Muscle layer of colon (tissue), 2 donors: Measurements from ENCODE around the gene RAET1E.
"Not testable (repeated sequence)": the region's sequence is repeated elsewhere in the genome, so short reads cannot be mapped to it uniquely, and the experiment has no call there.

Experiments
- H3K27ac ChIP-seq: one replicate; pipeline ENCODE4 v1.7.0; 2013; ENCODE audit warnings: low read depth, mild to moderate bottlenecking, low read length, moderate library complexity
- H3K27me3 ChIP-seq, 2 donors: one replicate each; pipeline ENCODE4 v1.7.0; 2013; ENCODE audit warnings: low read length in 2 of 2, mild to moderate bottlenecking in 2 of 2; ENCODE audit not compliant: insufficient read depth in 2 of 2, control insufficient read depth in 1 of 2
- H3K36me3 ChIP-seq: one replicate; pipeline ENCODE4 v1.7.0; 2013; ENCODE audit warnings: mild to moderate bottlenecking, low read length; ENCODE audit not compliant: insufficient read depth
- H3K4me1 ChIP-seq: one replicate; pipeline ENCODE4 v1.7.0; 2013; ENCODE audit warnings: mild to moderate bottlenecking, low read length; ENCODE audit not compliant: insufficient read depth
- H3K4me3 ChIP-seq, 2 donors: one replicate each; pipeline ENCODE4 v1.7.0; 2013; ENCODE audit warnings: low read length in 2 of 2, low read depth in 1 of 2, mild to moderate bottlenecking in 1 of 2, moderate library complexity in 1 of 2
- H3K9ac ChIP-seq: one replicate; pipeline ENCODE4 v1.7.0; 2013; ENCODE audit warnings: low read length
- H3K9me3 ChIP-seq: one replicate; pipeline ENCODE4 v1.7.0; 2013; ENCODE audit warnings: mild to moderate bottlenecking, low read length
- donor health status: abdominal sarcoma.
- donor health status: Adenocarcinoma of cecum.

RAET1E gene

DNA sequence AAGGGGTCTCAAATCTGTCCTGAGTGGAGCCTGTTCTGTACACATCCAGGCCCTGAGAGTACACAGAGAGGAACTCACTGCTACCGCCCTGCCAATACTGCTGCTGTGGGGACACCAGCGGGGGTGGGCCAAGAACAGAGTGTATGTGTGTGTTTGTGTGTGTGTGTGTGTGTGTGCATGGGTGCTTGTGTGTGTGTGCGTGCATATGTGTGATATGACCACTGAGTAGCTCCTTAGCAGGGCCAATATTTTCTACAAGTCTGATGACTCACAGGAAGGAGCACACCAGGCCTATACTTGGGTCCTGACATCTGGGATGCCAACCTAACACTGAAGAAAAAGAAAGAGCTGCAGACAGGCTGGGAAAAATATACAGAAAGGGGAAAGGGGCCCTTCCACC lies 1.4 kb downstream of the RAET1E start:
- Histone ChIP-seq H3K9ac (no peak overlapping the region), H3K27ac (no peak overlapping the region), H3K9me3 (no peaks in the 10 kb centered on the region), H3K36me3 (no peaks in the 10 kb centered on the region), H3K4me1 (peaks cover 24% of the 10 kb centered on the region), H3K4me3 (peak overlapping the region in 1 of 2 donors; percentile 22), H3K27me3 (no peaks in the 10 kb centered on the region)

DNA sequence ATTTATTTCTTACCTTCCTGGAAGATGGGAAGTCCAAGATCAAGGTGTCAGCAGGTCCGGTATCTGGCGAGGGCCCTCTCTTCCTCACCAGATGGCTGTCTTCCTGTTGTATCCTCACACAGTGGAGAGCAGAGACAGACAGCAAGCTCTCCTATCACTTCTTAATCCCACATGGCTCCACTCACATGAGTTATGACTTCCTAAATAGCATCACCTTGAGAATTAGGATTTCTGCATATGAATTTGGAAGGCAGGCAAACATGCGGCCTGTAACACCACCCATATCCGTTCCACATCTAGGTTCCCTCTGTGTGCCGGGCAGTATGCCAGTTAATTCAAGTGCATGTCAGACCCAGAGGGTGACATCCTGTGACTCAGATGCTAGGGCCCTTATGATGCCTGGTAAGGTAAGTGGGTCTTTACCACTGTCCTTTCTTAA lies 2.1 kb downstream of the RAET1E start:
- no peaks in the 10 kb centered on the region for H3K36me3 ChIP-seq
- no peak overlapping the region for H3K9ac ChIP-seq
- peaks cover 24% of the 10 kb centered on the region for H3K4me1 ChIP-seq
- H3K9me3 ChIP-seq = no peaks in the 10 kb centered on the region
- H3K4me3 ChIP-seq = no peak overlapping the region
- H3K27ac ChIP-seq = no peak overlapping the region
- H3K27me3 ChIP-seq = no peaks in the 10 kb centered on the region

DNA sequence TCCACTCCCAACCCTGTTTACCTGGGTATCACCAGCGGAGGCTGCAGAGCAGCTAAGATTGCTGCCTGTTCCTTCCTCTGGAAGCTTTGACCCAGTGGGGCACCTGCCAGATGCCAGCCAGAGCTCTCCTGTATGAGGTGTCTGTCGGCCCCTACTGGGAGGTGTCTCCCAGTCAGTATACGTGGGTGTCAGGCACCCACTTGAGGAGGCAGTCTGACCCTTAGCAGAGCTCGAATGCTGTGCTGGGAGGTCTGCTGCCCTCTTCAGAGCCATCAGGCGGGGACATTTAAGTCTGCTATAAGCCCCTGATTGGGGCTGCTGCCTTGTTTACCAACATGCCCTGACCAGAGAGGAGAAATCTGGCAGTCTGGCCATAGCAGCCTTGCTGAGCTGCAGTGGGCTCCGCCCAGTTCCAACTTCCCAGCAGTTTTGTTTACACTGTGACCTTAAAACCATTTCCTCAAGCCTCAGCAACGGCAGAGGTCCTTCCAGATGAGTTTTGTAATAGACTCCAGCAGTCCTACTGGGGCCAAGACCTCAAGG lies 2.8 kb downstream of the RAET1E start:
- H3K27me3 ChIP-seq = no peaks in the 10 kb centered on the region
- H3K9ac ChIP-seq = no peak overlapping the region
- peaks cover 24% of the 10 kb centered on the region for H3K4me1 ChIP-seq
- no peak overlapping the region for H3K4me3 ChIP-seq
- no peaks in the 10 kb centered on the region for H3K36me3 ChIP-seq
- no peak overlapping the region for H3K27ac ChIP-seq
- H3K9me3 ChIP-seq = no peaks in the 10 kb centered on the region

DNA sequence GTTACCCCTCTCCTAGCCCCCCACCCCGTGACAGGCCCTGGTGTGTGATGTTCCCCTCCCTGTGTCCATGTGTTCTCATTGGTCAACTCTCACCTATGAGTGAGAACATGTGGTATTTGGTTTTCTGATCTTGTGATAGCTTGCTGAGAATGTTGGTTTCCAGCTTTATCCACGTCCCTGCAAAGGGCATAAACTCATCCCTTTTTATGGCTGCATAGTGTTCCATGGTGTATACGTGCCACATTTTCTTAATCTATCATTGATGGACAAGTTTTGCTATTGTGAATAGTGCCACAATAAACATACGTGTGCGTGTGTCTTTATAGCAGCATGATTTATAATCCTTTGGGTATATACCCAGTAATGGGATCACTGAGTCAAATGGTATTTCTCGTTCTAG lies 6.0 kb downstream of the RAET1E start:
- not testable (repeated sequence) for H3K27me3 ChIP-seq, H3K36me3 ChIP-seq, H3K9ac ChIP-seq, H3K9me3 ChIP-seq, H3K27ac ChIP-seq, H3K4me3 ChIP-seq
- H3K4me1 ChIP-seq = peaks cover 21% of the 10 kb centered on the region

DNA sequence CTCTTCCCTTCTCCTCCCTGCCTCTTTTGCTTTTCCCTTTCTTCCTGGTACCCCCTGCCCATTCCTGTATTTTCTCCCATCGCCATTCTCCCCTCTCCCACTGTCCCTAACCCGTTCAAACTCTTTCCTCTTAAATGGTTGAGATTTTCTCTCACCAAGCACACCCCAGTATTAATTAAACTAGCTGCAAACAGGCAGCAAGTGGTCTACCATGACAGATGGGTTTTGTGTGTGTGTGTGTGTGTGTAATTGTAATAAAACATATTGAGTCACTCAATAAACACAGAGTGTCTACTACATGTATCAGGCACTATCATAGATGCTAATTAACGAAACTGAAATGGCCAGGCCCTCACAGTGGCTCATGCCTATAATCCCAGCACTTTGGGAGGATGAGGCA lies 6.7 kb downstream of the RAET1E start:
- H3K9me3 ChIP-seq = no peaks in the 10 kb centered on the region

DNA sequence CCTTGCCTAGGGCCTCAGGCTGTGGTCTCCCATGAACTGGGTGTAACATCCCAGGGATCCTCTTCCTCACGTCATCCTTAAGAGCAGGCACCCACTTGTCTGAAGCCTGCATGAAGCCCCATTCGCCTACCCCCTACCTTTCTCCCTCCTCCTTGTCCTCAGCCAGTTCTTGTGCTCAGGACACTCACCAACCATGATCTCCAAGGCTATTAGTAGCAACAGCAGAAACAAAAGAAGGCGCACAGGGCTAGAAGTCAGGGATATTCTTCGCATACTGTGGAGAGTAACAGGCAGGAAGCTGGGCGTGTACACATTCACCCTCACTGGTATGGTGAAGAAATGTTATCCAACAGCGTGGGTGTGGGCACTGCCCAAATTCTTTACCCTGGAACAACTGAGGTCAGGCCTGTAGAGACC lies 7.3 kb downstream of the RAET1E start:
- no peaks in the 10 kb centered on the region for H3K27me3 ChIP-seq
- peaks cover 9% of the 10 kb centered on the region for H3K4me1 ChIP-seq
- no peak overlapping the region for H3K9ac ChIP-seq
- no peak overlapping the region for H3K4me3 ChIP-seq
- no peak overlapping the region for H3K27ac ChIP-seq
- no peaks in the 10 kb centered on the region for H3K36me3 ChIP-seq
- H3K9me3 ChIP-seq = no peaks in the 10 kb centered on the region

More for the DNA sequence above, 6.7 kb downstream of the RAET1E start:
- Histone ChIP-seq H3K27ac (no peak overlapping the region), H3K9ac (no peak overlapping the region), H3K36me3 (no peaks in the 10 kb centered on the region), H3K27me3 (no peaks in the 10 kb centered on the region), H3K4me1 (peaks cover 15% of the 10 kb centered on the region), H3K4me3 (no peak overlapping the region)

DNA sequence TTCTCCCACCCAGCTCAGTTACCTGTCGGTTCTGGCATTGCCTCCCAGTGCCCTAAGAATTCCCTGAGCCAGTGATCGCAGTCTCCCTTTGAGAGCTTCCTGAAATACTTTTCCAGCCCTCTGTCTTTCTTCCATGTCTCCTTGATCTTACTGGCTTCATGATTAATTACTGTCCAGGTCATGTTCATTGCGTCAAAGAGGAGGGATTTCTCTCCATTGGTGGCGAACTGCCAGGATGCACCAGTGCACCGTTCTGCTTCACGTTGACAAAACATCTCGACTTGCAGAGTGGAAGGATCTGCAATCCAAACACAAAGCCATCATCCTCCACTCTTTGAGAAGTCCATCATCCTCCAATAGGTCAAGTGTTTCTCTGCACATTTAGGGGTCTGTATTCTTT lies 8.6 kb downstream of the RAET1E start:
- H3K9ac ChIP-seq = no peak overlapping the region
- no peak overlapping the region for H3K27ac ChIP-seq
- no peaks in the 10 kb centered on the region for H3K4me1 ChIP-seq
- no peaks in the 10 kb centered on the region for H3K9me3 ChIP-seq
- no peak overlapping the region for H3K4me3 ChIP-seq
- H3K27me3 ChIP-seq = no peaks in the 10 kb centered on the region
- H3K36me3 ChIP-seq = no peaks in the 10 kb centered on the region

DNA sequence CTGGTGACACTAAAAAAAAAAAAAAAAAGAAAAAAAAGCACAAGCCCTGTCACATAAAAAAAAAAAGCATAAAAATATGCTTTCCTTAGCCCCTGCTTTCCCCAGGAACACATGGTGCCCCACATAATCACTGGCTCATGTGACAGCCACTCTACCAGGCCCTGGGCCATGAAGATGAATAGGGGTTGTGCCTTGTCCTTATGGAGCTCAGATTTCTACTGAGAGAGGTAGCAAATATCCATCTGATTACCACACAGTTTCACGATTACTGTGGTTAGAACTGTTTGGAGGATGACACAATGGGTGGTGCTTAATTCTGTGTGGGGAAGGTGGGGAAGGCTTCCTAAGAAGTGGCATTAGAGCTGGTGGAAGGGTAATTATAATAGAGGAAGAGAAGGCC lies 9.3 kb downstream of the RAET1E start:
- Histone ChIP-seq H3K4me1 (no peaks in the 10 kb centered on the region), H3K9ac (no peak overlapping the region), H3K36me3 (no peaks in the 10 kb centered on the region), H3K27me3 (no peaks in the 10 kb centered on the region), H3K4me3 (no peak overlapping the region), H3K27ac (no peak overlapping the region), H3K9me3 (no peaks in the 10 kb centered on the region)

DNA sequence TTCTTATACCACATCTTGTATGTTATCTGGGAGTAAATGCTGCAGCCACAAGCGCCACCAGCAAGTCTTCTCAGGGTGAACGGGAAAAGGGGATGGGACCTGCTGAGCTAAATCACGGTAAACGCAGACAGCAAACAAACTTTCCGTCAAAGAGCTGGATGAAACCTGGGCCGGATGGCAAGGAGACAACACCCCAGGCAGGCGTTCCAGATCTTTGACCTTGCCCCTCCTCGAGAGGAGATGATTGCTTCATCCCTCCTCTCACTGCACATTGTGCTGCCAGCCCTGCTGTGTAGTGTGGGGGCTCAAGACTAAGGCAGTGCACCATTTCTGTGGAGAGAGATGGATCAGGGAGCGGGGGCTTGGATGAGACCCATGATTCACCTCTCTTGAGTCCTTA lies 9.8 kb downstream of the RAET1E start:
- Histone ChIP-seq H3K27ac (no peak overlapping the region), H3K4me1 (no peaks in the 10 kb centered on the region), H3K9me3 (no peaks in the 10 kb centered on the region), H3K27me3 (no peaks in the 10 kb centered on the region), H3K4me3 (no peak overlapping the region), H3K9ac (no peak overlapping the region), H3K36me3 (no peaks in the 10 kb centered on the region)

DNA sequence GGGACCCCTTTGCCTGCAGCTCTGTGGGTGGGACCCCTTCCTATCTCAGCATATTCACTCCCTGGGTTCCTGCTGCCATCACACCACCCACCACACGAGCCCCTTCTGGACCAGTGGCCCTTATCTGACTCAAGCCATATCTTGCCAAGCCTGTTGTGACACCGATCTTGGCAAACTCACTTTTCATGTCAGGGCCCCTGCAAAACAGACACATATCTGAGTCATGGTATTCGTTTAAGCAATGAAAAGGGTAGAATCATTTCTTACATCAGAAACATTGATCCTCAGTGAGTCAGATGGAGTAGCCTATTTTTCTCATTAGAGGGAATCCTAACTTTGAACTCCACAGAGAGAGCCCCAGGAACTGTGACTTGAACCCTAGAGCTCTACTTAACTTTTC lies 10.6 kb downstream of the RAET1E start:
- no peaks in the 10 kb centered on the region for H3K9me3 ChIP-seq
- no peak overlapping the region for H3K27ac ChIP-seq
- no peaks in the 10 kb centered on the region for H3K4me1 ChIP-seq
- H3K4me3 ChIP-seq = no peak overlapping the region
- H3K9ac ChIP-seq = no peak overlapping the region
- no peaks in the 10 kb centered on the region for H3K27me3 ChIP-seq
- H3K36me3 ChIP-seq = no peaks in the 10 kb centered on the region

DNA sequence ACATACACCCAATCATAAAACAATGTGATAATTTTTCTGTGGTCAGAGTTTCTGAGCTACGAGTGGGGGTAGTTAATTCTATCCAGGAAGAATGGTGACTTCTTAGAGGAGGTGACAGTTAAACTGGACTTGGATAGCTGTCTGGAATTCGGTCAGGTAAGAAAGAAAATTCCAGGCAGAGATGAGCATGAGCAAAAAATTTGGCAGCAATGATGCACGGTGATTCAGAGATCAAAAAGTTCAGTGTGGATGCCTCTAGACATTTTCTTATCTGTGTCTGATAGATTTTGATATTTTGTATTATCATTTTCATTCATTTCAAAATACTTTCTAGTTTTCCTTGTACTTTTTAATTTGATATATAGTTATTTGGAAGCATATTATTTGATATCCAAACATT lies 12.0 kb downstream of the RAET1E start:
- Histone ChIP-seq H3K27me3 (no peaks in the 10 kb centered on the region), H3K9ac (no peak overlapping the region), H3K4me3 (no peak overlapping the region), H3K4me1 (no peaks in the 10 kb centered on the region), H3K36me3 (no peaks in the 10 kb centered on the region), H3K9me3 (no peaks in the 10 kb centered on the region), H3K27ac (no peak overlapping the region)

DNA sequence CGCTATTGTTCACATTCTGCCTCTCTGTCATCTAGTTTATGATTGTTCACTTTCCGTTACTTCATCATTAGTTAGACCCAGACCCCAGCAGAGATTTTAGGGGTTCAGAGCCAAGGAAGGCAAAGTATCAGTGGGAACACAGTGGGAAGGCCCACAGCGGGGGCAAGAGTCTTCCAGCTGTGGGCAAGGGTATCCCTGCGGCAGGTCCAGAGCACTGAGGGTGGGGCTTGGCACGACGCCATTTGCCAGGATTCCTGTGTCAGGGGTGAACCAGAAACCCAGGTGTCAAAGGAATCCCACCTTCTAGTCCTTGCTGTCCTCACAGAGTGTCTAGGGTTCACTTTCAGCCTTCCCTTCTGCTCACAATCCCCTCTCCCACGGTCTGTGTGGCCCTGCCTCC lies 13.3 kb downstream of the RAET1E start:
- H3K4me1 ChIP-seq = no peaks in the 10 kb centered on the region
- no peaks in the 10 kb centered on the region for H3K36me3 ChIP-seq
- H3K9me3 ChIP-seq = no peaks in the 10 kb centered on the region
- H3K27me3 ChIP-seq = no peaks in the 10 kb centered on the region
- H3K4me3 ChIP-seq = no peak overlapping the region
- H3K27ac ChIP-seq = no peak overlapping the region
- no peak overlapping the region for H3K9ac ChIP-seq
